HCT116 (cell line): ENCODE results near the gene POC1B. TPM values are rescaled to one million over a fixed set of nuclear protein-coding genes. Genes with fewer than 3 reads are reported as not detected.

Experiments
- ATAC-seq: fragments of 200-7000 bp; cut with Tn5 transposase; 2 replicates; pipeline ENCODE4 v1.9.1; 2020; ENCODE audit warnings: mild to moderate bottlenecking, moderate library complexity
- BruUV-seq: library from RNA; stranded (reverse); fragments of 400-500 nt; replicated peaks from 2 replicates; lab custom pipeline; 2021; lab: Mats Ljungman, UMichigan
- CTCF ChIA-PET: fragments of 300-600 bp; sonication (Branson Sonifier 250); formaldehyde crosslinking; loops from one replicate; lab custom pipeline; 2021; ENCODE audit warnings: antibody characterized with exemption; lab: Charles Lee
- POLR2A ChIA-PET: fragments of 300-600, 350-600 bp; sonication (Branson Sonifier 250); formaldehyde crosslinking; loops from one replicate; lab custom pipeline; 2021; ENCODE audit warnings: antibody characterized with exemption; lab: Charles Lee
- RAD21 ChIA-PET, 2 experiments: fragments of 300-600 bp; sonication (Branson Sonifier 250); formaldehyde crosslinking; loops; one replicate each; lab custom pipeline; 2023; ENCODE audit warnings: low total read pairs in 2 of 2; ENCODE audit not compliant: uncharacterized antibody in 2 of 2, unreplicated experiment in 2 of 2, low non-redundant PET in 1 of 2; lab: Charles Lee
- DNase-seq: peaks from one replicate; pipeline ENCODE4 v3.0.0-alpha.2; 2010; ENCODE audit warnings: low read depth, low spot score
- H2AFZ ChIP-seq: fragments of 200-600 bp; shearing (Covaris generic), sonication (generic); 2 replicates; pipeline ENCODE4 v1.6.1; 2017; ENCODE audit warnings: low read depth, mixed run types, mixed read lengths, antibody characterized with exemption, low read length; ENCODE audit not compliant: poor library complexity, severe bottlenecking
- H3K27ac ChIP-seq: 2 replicates; pipeline ENCODE4 v1.5.1; 2012; ENCODE audit warnings: low read depth, low read length
- H3K27me3 ChIP-seq: fragments of 200-600 bp; sonication (generic); 2 replicates; pipeline ENCODE4 v1.6.1; 2016; ENCODE audit warnings: mixed run types, low read length, mixed read lengths; ENCODE audit not compliant: insufficient read depth
- H3K36me3 ChIP-seq, 2 experiments: fragments of 200-500 bp in 1 of 2; fragments of 200-600 bp in 1 of 2; sonication (Bioruptor generic) in 1 of 2; sonication (generic) in 1 of 2; 2 replicates each; pipeline versions ENCODE4 v1.5.1 to v1.6.1; 2014 to 2016; ENCODE audit warnings: low read length in 2 of 2, inconsistent platforms in 1 of 2, mixed read lengths in 1 of 2, mixed run types in 1 of 2; ENCODE audit not compliant: insufficient read depth in 2 of 2, control insufficient read depth in 1 of 2
- H3K4me1 ChIP-seq, 2 experiments: fragments of 200-600 bp in 1 of 2; sonication (generic) in 1 of 2; 2 replicates each; pipeline versions ENCODE4 v1.5.1 to v1.6.1; 2012 to 2017; ENCODE audit warnings: low read length in 2 of 2, inconsistent platforms in 1 of 2, mild to moderate bottlenecking in 1 of 2, mixed read lengths in 1 of 2, mixed run types in 1 of 2, moderate library complexity in 1 of 2; ENCODE audit not compliant: insufficient read depth in 2 of 2, control insufficient read depth in 1 of 2
- H3K4me2 ChIP-seq: fragments of 200-600 bp; sonication (generic); 2 replicates; pipeline ENCODE4 v1.6.1; 2017; ENCODE audit warnings: mixed run types, low read length, mixed read lengths
- H3K4me3 ChIP-seq, 2 experiments: fragments of 200-600 bp in 1 of 2; sonication (generic) in 1 of 2; replicated peaks in 1 of 2; 2 replicates each; pipeline ENCODE4 v1.5.1; 2011 to 2016; ENCODE audit warnings: low read length in 2 of 2, control low read depth in 1 of 2, low read depth in 1 of 2, mild to moderate bottlenecking in 1 of 2, mixed read lengths in 1 of 2, mixed run types in 1 of 2
- H3K79me2 ChIP-seq: fragments of 200-600 bp; sonication (generic); 2 replicates; pipeline ENCODE4 v1.6.1; 2017; ENCODE audit warnings: mild to moderate bottlenecking, mixed run types, low read length, moderate library complexity, mixed read lengths; ENCODE audit not compliant: insufficient read depth
- H3K9ac ChIP-seq: fragments of 200-600 bp; sonication (generic); 2 replicates; pipeline ENCODE4 v1.6.1; 2016; ENCODE audit warnings: low read length, mixed read lengths
- H3K9me2 ChIP-seq: fragments of 200-600 bp; sonication (generic), shearing (Covaris generic); 2 replicates; pipeline ENCODE4 v1.6.1; 2017; ENCODE audit warnings: mixed run types, mild to moderate bottlenecking, moderate library complexity; ENCODE audit not compliant: insufficient read depth
- H3K9me3 ChIP-seq, 2 experiments: fragments of 200-500 bp in 1 of 2; fragments of 200-600 bp in 1 of 2; sonication (Bioruptor generic) in 1 of 2; sonication (generic) in 1 of 2; 2 replicates each; pipeline ENCODE4 v1.6.1; 2014 to 2017; ENCODE audit warnings: low read length in 2 of 2, mixed read lengths in 2 of 2, inconsistent platforms in 1 of 2, low read depth in 1 of 2, mild to moderate bottlenecking in 1 of 2, mixed run types in 1 of 2, moderate library complexity in 1 of 2; ENCODE audit not compliant: control insufficient read depth in 1 of 2, insufficient read depth in 1 of 2
- H4K20me1 ChIP-seq: fragments of 200-600 bp; sonication (generic), shearing (Covaris generic); 2 replicates; pipeline ENCODE4 v1.6.1; 2017; ENCODE audit warnings: mixed run types, mild to moderate bottlenecking, moderate library complexity; ENCODE audit not compliant: insufficient read depth
- CEBPB ChIP-seq: IDR thresholded peaks from 2 replicates; pipeline ENCODE4 v1.6.1; 2012; ENCODE audit warnings: low read depth
- ELF1 ChIP-seq: IDR thresholded peaks from 2 replicates; pipeline ENCODE4 v1.6.1; 2012; ENCODE audit warnings: low read depth, borderline replicate concordance
- EZH2phosphoT487 ChIP-seq: fragments of 200-600 bp; IDR thresholded peaks from 2 replicates; pipeline ENCODE4 v1.6.1; 2018; ENCODE audit warnings: antibody characterized with exemption, borderline replicate concordance
- MAX ChIP-seq: IDR thresholded peaks from 2 replicates; pipeline ENCODE4 v1.6.1; 2012
- YY1 ChIP-seq: IDR thresholded peaks from 2 replicates; pipeline ENCODE4 v1.6.1; 2011; ENCODE audit warnings: low read length, low read depth, moderate library complexity, mild to moderate bottlenecking; ENCODE audit not compliant: insufficient replicate concordance; ENCODE audit errors: extremely low read depth
- intact Hi-C: fragments of 100-400 bp; cut with micrococcal nuclease; formaldehyde crosslinking; loops from 2 replicates; pipeline ENCODE4 v1.10.0; 2022
- total RNA-seq: library from RNA; stranded (reverse); gene quantifications from one replicate; pipeline ENCODE4 v1.2.1, GENCODE V29; 2021; ENCODE audit not compliant: unreplicated experiment
- TF ChIP-seq, protein P1 (sequence below), 3 experiments: fragments of 200-600 bp in 1 of 3; sonication (generic) in 1 of 3; IDR thresholded peaks in 2 of 3; conservative IDR thresholded peaks in 1 of 3; 2 replicates each; pipeline ENCODE4 v1.5.1; 2012 to 2017; ENCODE audit warnings: low read depth in 2 of 3, low read length in 2 of 3, antibody characterized with exemption in 1 of 3, borderline replicate concordance in 1 of 3, control low read depth in 1 of 3, mild to moderate bottlenecking in 1 of 3, mixed read lengths in 1 of 3, mixed run types in 1 of 3, moderate library complexity in 1 of 3; ENCODE audit not compliant: insufficient read depth in 1 of 3
- TF ChIP-seq, protein P2 (sequence below): IDR thresholded peaks from 2 replicates; pipeline ENCODE4 v1.6.1; 2012; ENCODE audit warnings: low read depth

The POC1B gene
- total RNA-seq, 1 experiment from 2014 or later, result 14.3 TPM

DNA sequence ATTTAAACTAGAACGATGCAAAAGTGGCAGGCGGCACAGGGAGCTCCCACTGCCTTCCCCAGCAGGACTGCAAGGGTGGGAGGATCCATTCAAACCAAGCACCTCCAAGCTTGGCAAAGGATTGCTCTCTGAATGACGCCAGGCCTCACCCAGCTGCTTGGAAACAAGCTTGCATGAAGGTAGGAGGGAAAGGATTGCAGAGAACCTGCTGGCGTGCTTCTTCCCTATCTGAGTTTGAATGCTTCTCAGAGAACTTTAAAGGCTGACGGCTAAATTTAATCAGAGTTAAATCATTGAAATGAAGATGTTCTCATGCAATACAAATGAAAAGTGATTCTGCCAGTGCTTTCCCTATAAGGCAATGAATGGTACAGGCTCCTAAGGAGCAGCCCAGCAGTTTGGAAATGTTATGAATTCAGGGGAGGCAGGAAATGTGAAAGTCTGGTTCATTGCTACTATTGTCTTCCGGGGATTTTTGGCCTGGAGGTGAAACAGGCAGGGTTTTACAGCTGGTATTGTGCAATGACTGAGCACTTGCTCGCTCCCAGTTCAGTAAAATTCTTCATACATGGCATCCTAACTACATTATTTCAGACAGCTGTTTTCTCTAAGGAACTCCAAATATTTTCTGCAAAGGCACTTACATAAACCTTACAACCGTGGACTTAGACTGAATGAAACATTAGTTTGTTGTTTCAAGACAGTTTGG, 141.6 kb downstream of the POC1B start:
- no TSS peak for BruUV-seq
- Histone ChIP-seq H3K36me3 (no peaks in the 10 kb centered on the region), H3K4me3 (no peak overlapping the region), H3K9me2 (no peaks in the 10 kb centered on the region), H3K27me3 (no peaks in the 10 kb centered on the region), H4K20me1 (no peaks in the 10 kb centered on the region)
- POLR2A ChIA-PET, result interaction anchor here (1.0 kb wide), 1 partner anchor 8 kb away, joined by 4 read pairs; no protein-coding TSS in a partner anchor
- TF ChIP-seq MAX (no peak), ELF1 (no peak), YY1 (no peak), CEBPB (no peak; the same call in 1 of the 2 replicates), EZH2phosphoT487 (no peak)
- TF ChIP-seq, protein P1, sequence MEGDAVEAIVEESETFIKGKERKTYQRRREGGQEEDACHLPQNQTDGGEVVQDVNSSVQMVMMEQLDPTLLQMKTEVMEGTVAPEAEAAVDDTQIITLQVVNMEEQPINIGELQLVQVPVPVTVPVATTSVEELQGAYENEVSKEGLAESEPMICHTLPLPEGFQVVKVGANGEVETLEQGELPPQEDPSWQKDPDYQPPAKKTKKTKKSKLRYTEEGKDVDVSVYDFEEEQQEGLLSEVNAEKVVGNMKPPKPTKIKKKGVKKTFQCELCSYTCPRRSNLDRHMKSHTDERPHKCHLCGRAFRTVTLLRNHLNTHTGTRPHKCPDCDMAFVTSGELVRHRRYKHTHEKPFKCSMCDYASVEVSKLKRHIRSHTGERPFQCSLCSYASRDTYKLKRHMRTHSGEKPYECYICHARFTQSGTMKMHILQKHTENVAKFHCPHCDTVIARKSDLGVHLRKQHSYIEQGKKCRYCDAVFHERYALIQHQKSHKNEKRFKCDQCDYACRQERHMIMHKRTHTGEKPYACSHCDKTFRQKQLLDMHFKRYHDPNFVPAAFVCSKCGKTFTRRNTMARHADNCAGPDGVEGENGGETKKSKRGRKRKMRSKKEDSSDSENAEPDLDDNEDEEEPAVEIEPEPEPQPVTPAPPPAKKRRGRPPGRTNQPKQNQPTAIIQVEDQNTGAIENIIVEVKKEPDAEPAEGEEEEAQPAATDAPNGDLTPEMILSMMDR (IDR thresholded peaks at IDR 0.05 in 2 of 3, conservative IDR thresholded peaks at IDR 0.05 in 1 of 3; ENCODE audit: borderline replicate concordance in 1 of 3, insufficient read depth in 1 of 3, low read depth in 2 of 3, low read length in 2 of 3), result no peak
- TF ChIP-seq, protein P2, sequence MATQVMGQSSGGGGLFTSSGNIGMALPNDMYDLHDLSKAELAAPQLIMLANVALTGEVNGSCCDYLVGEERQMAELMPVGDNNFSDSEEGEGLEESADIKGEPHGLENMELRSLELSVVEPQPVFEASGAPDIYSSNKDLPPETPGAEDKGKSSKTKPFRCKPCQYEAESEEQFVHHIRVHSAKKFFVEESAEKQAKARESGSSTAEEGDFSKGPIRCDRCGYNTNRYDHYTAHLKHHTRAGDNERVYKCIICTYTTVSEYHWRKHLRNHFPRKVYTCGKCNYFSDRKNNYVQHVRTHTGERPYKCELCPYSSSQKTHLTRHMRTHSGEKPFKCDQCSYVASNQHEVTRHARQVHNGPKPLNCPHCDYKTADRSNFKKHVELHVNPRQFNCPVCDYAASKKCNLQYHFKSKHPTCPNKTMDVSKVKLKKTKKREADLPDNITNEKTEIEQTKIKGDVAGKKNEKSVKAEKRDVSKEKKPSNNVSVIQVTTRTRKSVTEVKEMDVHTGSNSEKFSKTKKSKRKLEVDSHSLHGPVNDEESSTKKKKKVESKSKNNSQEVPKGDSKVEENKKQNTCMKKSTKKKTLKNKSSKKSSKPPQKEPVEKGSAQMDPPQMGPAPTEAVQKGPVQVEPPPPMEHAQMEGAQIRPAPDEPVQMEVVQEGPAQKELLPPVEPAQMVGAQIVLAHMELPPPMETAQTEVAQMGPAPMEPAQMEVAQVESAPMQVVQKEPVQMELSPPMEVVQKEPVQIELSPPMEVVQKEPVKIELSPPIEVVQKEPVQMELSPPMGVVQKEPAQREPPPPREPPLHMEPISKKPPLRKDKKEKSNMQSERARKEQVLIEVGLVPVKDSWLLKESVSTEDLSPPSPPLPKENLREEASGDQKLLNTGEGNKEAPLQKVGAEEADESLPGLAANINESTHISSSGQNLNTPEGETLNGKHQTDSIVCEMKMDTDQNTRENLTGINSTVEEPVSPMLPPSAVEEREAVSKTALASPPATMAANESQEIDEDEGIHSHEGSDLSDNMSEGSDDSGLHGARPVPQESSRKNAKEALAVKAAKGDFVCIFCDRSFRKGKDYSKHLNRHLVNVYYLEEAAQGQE, result no peak
- TF ChIP-seq, all 23 proteins: peak for 0
- Histone ChIP-seq H3K4me1 (peaks cover 0 to 4% of the 10 kb centered on the region in 2 experiments; a peak in 1 of 4 replicates), H3K79me2 (no peaks in the 10 kb centered on the region), H3K4me2 (no peak overlapping the region), H2AFZ (no peak overlapping the region), H3K27ac (no peak overlapping the region), H3K9me3 (no peaks in the 10 kb centered on the region), H3K9ac (no peak overlapping the region)
- intact Hi-C loops, result no loop called here
- ATAC-seq (no peak), DNase-seq (no peak)
- ChIA-PET CTCF (no interaction called here), RAD21 (no interaction called here)
